RPMI7951 (cell line): Measurements from ENCODE around the gene SUCLG1. TPM values are rescaled to one million over a fixed set of nuclear protein-coding genes. Genes with fewer than 3 reads are reported as not detected.
A peak's percentile ranks its signal among the peaks of the same experiment; 100 is the strongest.
"Not testable (repeated sequence)": the region's sequence is repeated elsewhere in the genome, so short reads cannot be mapped to it uniquely, and the experiment has no call there.

Experiments used
- DNase-seq: peaks from one replicate; pipeline ENCODE4 v3.0.0-alpha.2; 2012; ENCODE audit warnings: low read depth
- total RNA-seq: library from RNA; depleted of rRNA; stranded (reverse); fragments of >200 nt; shearing (Covaris generic); gene quantifications from 2 replicates; pipeline ENCODE4 v1.2.3, GENCODE V29; 2014; rRNA removed

SUCLG1 gene
- total RNA-seq, 1 experiment from 2014 or later: 134 TPM

DNA sequence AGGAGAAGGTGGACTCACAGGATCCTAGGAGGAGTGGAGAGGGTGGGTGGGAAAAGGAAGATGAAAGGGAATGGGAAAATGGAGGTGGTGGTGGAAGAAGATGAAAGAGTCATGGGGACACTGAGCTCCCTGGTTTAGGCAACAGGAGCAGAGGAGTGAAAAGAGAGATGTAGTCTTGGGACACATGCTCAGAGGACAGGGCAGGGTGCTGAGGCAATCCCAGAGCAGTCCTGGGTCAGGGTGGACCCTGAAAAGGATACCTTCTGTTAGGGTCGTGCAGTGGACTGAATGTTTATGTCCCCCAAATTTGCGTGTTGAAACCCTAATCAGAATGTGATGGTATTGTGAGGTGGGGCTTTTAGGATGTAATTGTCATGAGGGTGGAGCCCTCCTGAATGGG is 37.9 kb downstream of the SUCLG1 start:
- no peak for DNase-seq

DNA sequence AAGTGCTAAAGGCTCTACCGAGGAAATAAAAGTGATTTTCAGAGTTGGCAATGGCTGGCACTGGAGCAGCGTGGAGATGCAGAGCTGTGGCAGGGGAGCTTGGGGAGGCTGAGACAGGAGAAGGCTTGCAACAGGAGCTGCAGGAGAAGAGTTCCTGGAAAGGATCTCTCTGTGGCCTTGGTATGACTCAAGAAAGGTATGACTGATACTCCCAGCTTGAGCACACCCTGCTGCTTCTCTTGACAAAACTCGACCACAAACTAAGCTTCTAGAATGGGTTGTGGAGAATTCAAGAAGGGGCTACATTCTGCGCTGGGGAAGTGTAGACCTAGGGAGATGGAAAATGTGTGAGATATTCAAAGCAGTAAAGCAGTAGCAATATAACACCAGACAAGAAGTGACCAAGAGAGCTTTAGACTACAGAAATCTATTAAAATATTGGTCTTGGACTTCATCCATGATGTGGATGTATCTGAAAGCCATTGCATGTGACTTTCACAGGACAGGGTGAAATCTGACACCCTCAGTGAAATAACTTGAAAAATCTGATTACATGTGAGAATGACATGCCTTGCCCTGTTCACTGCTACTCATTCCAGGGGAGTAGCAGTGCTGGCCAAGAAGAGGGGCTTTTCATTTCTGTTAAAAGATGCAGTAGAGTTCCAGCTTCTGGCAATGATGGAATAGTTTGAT is 41.5 kb downstream of the SUCLG1 start:
- peak; percentile 8 for DNase-seq

DNA sequence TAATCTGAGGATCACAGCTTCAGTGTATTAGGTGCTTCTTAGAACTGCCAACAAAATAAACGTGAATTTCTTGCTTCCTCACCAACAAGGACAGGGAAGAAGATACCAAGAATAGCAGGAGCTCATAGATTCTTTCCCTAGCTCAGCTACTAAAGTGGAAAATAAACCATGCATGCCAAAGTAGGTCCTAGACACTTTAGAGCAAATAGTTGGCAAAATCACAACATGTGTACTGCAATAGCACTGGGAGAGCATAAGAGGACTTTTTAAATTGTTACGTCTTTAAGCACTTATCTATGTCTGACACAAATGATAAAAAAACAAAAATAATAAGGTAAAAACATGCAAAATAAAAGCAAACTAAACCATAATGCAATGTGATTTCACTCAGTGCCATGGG is 49.5 kb downstream of the SUCLG1 start:
- DNase-seq: no peak

DNA sequence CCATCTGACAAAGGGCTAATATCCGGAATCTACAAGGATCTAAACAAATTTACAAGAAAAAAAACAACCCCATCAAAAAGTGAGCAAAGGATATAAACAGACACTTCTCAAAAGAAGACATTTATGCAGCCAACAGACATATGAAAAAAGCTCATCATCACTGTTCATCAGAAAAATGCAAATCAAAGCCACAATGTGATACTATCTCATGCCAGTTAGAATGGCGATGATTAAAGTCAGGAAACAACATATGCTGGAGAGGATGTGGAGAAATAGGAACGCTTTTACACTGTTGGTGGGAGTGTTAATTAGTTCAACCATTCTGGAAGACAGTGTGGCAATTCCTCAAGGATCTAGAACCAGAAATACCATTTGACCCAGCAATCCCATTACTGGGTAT is 57.0 kb downstream of the SUCLG1 start:
- not testable (repeated sequence) for DNase-seq

DNA sequence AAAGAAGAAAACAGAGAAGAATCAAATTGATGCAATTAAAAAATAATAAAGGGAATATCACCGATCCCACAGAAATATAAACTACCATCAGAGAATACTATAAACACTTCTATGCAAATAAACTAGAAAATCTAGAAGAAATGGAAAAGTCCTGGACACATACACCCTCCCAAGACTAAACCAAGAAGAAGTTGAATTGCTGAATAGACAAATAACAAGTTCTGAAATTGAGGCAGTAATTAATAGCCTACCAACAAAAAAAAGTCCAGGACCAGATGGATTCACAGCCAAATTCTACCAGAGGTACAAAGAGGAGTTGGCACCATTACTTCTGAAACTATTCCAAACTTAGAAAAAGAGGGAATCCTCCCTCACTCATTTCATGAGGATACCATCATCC is 59.2 kb downstream of the SUCLG1 start:
- DNase-seq: not testable (repeated sequence)

DNA sequence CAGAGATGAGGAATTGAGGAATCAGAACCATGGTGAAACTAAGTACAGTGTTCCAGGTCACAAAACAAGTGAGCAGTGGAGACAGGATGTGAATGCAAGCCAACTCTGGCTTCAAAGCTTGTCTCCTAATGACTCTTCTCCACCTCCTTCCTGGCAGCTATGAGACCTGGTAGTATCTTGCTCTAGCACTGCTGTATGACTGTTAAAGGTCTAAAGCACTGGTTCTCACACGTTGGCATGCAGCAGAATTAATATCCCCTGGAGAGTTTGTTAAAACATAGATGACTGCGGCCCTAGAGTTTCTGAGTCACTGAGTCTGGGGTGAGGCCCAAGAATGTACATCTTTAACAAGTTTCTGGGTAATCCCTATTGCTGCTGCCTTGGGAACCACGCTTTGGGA is 63.3 kb downstream of the SUCLG1 start:
- DNase-seq: peak; percentile 41

DNA sequence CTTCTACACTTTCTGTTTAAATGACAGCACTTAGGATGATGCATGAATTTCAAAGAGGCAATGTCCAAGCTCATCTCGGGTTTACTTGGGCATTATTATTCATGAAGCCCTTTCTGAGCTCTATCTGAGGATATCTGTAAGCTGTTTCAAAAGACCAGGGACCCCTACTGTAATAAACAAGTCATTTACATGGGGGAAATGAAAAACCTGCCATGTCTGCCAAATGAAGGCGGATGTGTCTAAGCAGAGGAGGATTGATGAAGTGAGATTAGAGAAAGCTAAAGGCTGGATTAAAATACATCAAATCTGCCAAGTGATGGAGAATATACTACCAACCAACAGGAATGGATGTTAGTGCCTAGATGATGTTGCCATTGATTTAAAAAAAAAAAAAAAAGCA is 64.5 kb downstream of the SUCLG1 start:
- DNase-seq: no peak

DNA sequence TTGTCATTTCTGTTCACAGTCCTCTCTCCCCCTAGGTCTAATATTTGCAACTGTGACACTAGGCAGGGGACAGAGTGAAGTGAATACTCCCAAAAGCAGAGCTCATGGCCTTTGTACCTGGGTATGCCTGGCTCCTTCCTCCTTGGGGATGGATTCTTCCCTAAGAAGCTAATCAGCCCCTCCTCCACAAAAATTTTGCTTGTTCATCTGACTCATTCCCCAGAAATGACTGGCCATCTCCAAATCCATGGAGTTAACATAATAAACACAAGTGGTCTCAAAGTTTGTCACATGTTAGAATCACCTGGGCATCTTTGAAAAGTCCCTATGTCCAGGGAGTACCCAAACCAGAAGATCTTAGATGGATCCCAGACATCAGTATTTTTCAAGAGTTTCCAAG is 65.3 kb downstream of the SUCLG1 start:
- DNase-seq: peak; percentile 10

DNA sequence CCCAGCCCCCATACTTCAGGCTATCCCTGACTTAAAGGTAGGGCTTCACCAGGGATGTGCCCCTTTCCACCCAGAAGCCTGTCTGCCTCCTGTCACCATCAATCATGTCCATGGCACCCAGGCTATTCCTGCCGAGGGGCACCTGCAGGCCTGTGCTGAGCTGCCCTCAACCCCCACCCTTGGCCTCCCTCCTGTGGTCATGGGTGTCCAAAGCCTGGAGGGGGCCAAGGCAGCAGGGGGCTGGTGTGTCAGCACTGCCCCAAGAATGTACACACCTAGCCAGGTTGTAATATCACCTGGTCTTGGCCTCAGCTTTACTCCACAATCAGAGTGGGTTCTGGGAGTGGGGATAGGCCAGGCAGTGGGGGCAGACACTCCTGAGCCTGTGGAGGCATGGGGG is 69.3 kb downstream of the SUCLG1 start:
- no peak for DNase-seq

DNA sequence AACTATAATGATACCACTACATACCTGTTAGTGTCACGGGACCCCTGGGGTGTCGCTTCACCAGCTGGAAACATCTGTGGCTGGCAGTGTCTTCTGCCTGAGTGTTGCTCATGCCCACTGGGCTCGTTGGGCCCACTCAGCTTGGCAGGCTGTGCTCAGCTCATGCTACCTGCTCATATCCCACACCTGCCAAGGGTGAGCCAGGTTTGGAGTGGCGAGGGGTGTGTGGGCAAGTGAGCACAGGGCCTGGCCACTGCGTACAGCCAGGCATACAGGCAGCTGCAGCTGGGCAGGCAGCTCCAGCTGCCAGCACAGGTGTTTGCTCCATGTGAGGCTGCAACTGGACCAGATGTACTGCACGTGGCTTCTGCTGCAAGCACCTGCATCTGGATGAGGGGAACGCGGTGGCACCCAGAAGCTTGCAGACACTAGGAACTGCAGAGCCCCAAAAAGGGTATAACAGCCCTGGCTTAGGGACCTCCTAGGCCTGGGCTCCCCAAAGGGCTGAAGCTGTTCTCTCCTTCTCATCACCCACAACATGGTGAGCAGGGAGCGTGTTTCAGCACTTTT is 70.1 kb downstream of the SUCLG1 start:
- no peak for DNase-seq

DNA sequence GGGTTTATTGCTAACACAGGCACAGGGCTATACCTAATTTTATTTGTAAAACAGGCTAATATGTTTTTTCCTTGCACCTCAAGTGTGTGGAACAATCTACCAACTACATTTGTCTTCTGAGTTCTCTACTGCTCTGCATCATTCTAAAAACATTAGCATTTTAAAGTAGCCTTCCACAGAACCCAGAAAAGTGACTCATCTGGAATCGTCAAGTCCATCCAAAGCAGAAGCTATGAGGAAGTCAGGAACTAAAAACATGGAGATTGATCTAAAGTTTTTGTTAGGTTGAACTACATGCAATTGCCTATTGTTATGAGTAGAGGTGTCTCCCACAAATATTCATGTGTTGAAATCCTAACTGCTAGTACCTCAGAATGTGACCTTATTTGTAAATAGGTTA is 70.9 kb downstream of the SUCLG1 start:
- DNase-seq: peak; percentile 8

DNA sequence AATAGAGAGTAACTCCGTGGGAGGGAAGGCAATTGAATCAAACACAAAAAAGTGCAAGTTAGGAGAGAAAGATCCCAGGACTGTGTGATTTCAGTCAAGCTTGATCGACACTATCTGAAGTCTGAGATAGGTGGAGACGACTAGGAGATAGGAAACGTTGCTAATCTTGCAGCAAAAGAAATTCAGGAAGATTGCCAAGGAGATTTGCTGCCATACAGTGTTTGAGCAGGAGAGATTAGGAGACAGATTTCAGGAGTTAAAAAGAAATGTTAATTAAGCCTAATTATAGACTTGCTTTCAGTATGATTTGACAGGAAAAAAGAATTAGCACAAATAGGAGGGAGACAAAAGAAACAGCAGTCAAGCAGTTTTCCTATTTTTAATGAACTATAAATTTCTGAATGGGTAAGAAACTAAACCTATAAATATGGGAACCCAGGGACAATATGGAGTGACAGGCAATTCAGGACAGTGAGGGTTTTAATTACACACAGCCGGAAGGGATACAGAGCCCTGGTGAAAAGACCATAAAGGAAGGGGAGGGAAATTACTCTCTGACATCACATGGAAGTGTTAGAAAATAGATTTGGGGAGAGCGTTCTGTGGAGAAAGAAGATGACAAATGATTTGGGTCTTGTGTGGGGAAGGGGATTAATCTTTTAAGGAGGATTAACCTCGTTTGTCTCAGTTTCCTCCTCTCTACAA is 72.6 kb downstream of the SUCLG1 start:
- no peak for DNase-seq

DNA sequence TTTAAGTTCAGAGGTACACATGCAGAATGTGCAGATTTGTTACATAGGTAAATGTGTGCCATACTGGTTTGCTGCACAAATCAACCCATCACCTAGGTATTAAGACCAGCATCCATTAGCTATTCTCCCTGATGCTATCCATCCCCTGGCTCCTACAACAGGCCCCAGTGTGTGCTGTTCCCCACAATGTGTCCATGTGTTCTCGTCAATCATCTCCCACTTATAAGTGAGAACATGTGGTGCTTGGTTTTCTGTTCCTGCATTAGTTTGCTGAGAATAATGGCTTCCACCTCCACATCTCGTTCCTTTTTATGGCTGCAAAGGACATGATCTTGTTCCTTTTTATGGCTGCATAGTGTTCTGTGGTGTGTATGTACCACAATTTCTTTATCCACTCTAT is 75.8 kb downstream of the SUCLG1 start:
- DNase-seq: no peak

DNA sequence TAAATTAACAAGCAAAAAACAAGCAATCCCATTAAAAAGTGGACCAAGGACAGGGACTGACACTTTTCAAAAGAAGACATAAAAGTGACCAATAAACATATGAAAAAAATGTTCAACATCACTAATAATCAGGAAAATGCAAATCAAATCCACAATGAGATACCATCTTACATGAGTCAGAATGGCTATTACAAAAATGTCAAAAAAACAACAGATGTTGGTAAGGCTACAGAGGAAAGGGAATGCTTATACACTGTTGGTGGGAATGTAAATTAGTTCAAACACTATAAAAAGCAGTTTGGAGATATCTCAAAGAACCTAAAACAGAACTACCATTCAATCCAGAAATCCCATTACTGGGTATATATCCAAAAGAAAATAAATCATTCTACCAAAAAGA is 78.2 kb downstream of the SUCLG1 start:
- no peak for DNase-seq

DNA sequence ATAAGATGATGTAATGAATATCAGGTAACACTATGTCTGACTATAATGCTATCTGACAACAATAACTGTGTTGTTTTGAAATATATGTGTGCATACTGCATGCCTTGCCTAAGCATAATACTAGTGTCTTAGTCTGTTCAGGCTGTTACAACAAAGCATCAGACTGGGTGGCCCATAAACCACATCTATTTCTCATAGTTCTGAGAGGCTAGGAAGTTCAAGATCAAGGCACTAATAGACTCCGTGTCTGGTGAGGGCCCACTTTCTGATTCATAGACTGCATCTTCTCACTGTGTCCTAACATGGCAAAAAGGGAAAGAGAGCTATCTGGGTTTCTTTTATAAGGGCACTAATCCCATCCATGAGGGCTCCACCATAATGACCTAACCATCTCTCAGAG is 80.1 kb downstream of the SUCLG1 start:
- no peak for DNase-seq

DNA sequence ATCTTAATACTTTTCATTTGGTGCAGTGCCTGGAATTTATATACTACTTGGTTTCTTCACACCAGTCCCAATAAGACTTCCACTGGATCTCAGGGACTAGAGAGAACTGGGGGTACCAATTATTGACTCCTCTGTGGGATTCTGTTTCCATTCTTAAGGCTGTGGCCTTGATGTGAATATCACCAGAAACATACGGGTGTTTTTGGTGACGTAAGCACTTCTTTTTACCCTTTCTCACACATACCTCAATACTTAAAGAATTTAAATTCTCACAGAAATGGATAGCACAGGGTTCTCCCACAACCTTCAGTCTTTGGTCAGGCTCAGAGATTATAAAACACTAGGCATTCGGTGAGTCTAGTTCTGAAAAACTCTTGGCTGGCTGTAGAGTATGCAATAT is 84.1 kb downstream of the SUCLG1 start:
- DNase-seq: no peak

DNA sequence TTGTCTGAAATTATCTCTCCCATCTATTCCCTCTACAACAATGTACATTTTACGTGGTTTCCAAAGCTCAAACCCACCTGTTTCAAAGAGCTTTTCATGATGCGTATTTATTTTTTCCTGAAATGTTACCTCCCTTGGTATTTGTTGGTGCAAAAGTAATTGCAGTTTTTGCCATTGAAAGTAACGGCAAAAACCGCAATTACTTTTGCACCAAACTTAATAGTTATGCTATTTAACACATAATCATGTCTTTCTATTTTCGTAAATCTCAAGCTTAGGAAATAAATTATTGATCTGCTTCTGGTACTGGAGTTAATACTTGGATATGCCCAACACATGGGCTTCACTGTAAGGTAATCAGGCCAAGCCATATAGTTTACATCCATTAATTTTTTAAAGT is 85.2 kb downstream of the SUCLG1 start:
- no peak for DNase-seq

Other genes with a start within 250 kb of the SUCLG1 start
- 0.10 and 0.12 TPM in 2 replicates for gene DNAH6, start 57.2 kb upstream of the SUCLG1 start, total RNA-seq